HG02981 (cell line): ENCODE measurements around the gene ATXN10.
"Not testable (repeated sequence)": the region's sequence is repeated elsewhere in the genome, so short reads cannot be mapped to it uniquely, and the experiment has no call there.

ENCODE experiments used
- ATAC-seq: cut with Tn5 transposase; IDR thresholded peaks from one replicate; pipeline ENCODE4 v1.9.1; 2021; ENCODE audit warnings: mild to moderate bottlenecking, moderate library complexity; ENCODE audit not compliant: unreplicated experiment

The ATXN10 gene

GRCh38 chr22:45640941-45641621 lies 30.6 kb upstream of the ATXN10 start:
- no peak for ATAC-seq

GRCh38 chr22:45642986-45643385 lies 28.6 kb upstream of the ATXN10 start:
- ATAC-seq, result no peak

- ATAC-seq, result no peak
These were observed 26.9 kb upstream of the ATXN10 start for GRCh38 chr22:45644714-45645113.

GRCh38 chr22:45645150-45645525 lies 26.5 kb upstream of the ATXN10 start:
- no peak for ATAC-seq

- no peak for ATAC-seq
These were observed 25.9 kb upstream of the ATXN10 start for GRCh38 chr22:45645526-45646414.

- ATAC-seq, result no peak
These were observed 24.0 kb upstream of the ATXN10 start for GRCh38 chr22:45647532-45648225.

DNA sequence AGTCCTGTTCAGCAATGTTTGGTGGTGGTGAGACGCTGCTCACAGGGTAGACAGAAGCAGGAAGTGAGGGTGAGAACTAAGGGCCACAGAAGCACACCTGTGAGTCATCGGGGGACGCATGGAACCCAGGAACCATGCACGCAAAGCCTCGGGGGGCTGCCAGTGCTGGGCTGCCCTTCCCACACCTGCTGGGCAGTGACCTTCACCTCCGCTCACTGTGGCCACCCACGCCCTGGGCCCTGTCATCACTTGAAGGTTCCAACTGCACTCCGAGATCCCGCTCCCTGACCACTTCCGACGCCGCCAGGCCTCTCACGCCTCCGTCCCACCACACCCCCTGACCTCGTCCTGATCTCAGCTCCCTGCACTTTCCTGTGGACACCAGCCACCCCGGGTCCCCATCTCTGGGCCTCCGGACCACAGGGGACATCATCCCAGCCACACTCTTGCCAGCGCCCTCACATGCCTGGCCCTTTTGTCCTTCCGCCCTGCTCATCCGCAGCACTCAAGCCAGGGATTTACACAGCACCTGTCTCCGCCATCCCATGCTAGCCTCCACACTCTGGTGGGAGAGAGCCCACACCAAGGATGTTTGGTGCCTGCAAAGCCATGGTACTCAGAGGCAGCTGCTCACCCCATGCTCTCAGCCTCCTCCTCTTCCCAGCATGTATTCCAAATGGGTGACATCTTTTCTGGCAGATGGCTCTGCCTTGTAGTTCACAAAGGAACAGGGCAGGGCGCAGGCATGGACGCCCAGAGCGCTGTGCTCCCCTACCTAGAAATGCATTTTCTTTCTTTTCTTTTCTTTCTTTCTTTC lies 23.1 kb upstream of the ATXN10 start:
- ATAC-seq, result no peak

GRCh38 chr22:45649809-45650208 lies 21.8 kb upstream of the ATXN10 start:
- ATAC-seq, result no peak

DNA sequence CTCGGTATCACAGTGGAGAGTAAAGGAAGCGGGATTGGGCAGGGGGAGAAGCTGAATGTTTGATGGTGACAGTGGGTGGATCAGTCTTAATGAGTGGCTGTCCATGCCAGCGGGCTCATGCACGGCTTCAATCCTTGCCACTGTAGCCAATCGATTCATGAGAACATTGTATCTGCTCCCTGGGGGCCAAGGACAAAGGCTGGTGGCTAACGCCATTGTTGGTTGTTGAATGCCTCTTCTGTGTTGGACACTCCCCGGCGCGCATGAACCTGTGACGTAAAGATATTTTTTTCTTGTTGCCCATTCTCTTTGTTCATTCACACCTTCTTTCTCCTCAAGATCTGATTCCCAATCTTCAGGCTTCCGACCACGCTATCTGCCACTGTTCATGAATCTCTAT lies 20.9 kb upstream of the ATXN10 start:
- ATAC-seq, result no peak

DNA sequence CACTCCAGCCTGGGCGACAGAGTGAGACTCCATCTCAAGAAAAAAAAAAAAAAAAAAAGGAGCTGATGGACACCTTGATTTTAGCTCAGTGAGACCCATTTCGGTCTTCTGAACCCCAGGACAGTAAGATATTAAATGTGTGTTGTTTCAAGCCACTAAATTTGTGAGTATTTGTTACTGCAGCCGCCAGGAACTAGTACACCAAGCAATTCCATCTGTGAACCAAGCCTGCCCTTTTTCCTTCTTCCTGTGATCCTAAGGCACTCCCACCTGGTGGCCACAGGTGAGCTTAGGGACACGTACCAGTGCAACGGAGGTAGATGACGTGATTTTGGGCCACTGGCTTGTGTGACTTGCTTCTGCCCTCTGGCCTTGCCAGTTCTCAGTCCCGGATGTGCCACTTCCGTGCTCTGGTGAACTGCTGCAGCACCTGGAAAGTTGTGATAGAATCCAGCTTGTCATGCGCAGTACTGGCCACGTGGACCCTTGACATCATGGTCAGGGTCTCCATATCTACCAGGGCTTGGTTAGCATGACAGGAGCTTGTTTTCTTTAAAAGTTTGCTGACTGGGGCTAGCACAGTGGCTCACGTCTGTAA lies 19.6 kb upstream of the ATXN10 start:
- ATAC-seq, result no peak

DNA sequence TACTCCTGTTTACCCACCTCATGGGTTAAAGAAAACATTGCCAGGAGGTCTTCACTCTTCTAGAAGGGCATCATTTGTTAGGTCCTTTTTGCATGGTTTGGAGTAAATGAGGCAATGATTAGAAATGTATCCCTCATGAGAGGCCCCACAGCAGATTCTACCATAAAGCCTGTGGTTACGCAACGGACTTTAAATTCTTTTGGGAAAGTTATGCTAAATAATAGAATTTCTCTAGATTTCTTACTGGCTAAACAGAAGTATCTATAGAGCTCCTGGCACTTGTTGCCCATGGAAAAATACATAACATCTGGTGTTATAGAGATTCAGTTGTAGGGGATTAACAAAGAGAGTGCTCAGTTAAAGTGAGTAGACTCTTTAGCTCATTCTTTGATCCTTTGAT lies 15.1 kb upstream of the ATXN10 start:
- ATAC-seq, result no peak

DNA sequence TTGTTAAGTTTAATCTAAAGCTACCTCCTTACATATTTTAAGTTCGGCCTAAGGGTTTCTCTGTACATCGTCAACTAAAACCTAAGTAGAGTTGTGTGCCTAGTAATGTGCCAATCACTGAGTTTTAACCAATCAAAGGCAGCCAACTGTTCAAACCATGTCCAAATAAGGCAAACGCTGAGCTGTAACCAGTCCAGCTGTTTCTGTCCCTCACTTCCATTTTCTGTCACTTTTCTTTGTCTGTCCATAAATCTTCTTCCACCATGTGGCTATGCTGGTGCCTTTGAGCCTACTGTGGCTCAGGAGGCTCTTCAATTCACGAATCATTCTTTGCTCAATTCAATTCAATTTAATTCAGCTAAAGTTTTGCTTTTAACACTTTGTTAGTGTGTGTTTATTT lies 13.9 kb upstream of the ATXN10 start:
- no peak for ATAC-seq

DNA sequence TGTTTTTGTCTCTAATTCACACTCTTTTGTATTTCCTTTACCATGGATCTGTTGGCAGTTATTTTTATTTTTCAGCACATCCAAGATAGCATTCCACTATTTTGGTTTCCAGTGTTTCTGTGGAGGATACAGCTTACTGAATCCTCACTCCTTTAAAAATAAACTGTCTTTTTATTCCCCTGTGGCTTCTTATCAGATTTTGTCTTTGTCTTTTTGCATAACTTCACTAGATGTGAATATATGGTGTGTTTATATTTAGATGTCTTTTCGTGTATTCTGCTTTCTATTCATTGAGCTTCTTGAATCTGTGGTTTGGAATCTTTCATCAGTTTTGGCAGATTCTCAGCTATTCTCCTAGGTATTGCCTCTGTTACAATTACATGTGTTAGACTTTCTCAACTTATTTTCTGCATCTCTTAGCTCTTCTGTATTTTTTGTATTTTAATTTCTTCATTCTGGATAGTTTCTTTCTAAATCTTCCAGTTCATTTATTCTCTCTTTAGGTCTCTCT lies 7.4 kb upstream of the ATXN10 start:
- no peak for ATAC-seq

GRCh38 chr22:45667486-45667885 lies 4.1 kb upstream of the ATXN10 start:
- ATAC-seq, result no peak

DNA sequence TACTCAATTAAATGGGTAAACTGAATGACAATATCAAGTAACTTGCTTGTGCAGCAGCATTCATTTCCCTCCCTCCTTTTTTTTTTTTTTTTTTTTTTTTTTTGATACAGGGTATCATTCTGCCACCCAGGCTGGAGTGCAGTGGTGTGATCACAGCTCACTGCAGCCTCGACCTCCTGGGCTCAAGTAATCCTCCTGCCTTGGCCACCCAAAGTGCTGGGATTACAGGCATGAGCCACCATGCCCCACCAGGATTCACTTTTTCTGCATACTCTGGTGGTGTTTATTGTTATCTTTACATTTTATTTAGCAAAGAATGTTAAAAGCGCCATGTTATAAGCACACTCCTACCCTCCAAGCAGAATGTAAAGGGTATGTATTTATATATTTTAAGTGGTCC lies 1.3 kb upstream of the ATXN10 start:
- not testable (repeated sequence) for ATAC-seq

- no peak for ATAC-seq
These were observed 452 bp upstream of the ATXN10 start for GRCh38 chr22:45670981-45671782.

DNA sequence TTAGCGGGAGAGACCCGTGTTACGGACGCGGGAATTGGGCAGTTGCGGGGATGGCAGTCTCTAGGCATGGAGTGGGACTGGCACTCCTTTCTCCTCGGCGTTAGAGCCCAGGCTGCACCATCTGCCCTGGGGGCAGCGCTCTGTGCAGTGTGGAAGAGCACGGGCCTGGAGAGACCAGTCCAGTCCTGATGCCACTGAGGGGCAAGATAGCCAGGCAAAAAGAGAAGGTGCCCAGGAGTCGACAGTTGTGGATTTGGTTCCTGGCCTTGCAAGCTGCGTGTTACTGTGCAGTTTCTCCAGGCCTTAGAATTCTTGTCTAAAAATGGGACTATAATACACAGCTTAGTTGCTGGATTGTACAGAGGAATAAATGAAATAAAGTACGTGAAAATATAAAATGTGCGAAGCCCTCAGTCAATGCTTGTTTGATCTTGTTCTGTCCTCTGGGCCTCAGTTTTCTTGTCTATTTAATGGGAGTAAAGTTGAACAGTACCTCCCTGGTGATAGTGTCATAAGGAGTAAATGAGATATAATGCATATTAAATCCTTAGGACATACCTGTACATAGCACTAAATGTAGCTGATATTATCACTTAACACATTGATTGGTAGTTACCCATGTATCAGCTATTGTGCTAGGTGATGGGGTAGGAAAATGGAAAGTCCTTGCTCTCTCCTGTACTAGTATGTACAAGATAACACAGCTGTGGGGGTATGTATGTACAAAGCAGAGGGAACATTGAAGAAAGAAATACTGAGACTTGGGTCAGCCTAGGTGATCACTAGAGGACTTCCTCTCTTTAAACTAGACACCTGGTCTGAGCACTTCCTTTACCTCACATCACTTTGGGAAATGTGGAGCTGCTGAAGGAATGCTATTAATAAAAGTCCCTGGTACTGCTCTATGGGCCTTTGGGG lies 1.2 kb downstream of the ATXN10 start:
- no peak for ATAC-seq

DNA sequence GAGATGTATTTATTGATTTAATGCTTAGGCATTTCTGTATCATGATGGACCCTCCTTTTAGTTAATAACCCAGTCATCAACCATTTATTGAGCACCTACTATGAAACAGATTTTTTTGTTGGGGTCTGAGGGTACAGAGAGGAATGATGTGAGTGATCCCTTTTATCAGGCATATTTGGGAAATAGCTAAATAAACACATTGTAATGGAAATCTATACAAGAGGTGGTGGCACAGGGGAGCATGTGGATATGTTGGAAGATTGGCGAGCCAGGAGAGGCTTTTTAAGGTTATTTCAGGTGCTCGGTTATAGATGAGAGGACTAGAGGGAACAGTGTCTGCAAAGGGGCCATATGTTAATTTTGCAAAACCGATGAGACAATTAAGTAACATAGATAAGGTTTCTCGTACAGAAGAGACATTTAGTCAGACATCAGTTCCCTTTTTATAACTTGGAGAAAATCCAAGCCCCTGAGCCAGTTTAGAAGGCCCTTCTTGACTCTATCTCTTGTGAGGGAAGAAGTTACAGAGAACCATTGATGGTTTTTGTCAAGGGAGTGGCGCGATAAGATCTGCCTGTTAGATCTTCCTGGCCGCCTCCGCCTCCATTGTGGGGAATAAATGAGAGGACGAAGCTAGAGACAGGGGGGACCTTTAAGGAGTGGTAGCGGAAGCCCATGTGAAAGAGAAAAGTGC lies 2.0 kb downstream of the ATXN10 start:
- no peak for ATAC-seq
